Measurements from ENCODE around the gene SMARCB1.

SMARCB1 gene

DNA sequence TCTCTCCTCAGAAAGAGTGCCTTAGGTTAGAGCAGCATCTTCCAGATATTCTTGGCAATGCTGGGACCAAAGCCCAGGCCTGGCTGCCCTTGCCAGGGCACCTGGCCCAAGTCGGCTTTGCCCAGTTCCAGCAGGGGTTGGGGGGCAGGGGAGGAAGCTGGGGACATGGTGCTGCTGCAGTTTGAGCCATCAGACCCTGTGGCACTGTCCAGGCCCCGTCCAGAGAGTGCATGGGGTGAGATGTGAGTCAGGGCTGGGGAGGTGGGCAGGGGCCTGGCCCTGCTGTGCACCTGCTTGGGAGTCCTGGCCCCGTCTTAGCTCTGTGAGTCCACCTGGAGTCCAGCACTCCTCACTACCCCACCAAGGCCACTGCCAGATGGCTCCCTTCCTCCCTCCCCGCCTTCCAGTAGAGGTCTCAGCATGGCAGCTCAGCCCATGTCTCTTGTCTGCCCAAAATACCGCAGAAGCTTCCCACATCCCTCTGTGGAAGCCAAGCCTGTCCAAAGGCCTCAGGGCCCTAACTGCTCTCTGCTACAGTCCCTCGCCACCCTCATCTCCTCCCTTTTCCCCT is 35.4 kb downstream of the SMARCB1 start:
- TF ChIP-seq, protein P1, sequence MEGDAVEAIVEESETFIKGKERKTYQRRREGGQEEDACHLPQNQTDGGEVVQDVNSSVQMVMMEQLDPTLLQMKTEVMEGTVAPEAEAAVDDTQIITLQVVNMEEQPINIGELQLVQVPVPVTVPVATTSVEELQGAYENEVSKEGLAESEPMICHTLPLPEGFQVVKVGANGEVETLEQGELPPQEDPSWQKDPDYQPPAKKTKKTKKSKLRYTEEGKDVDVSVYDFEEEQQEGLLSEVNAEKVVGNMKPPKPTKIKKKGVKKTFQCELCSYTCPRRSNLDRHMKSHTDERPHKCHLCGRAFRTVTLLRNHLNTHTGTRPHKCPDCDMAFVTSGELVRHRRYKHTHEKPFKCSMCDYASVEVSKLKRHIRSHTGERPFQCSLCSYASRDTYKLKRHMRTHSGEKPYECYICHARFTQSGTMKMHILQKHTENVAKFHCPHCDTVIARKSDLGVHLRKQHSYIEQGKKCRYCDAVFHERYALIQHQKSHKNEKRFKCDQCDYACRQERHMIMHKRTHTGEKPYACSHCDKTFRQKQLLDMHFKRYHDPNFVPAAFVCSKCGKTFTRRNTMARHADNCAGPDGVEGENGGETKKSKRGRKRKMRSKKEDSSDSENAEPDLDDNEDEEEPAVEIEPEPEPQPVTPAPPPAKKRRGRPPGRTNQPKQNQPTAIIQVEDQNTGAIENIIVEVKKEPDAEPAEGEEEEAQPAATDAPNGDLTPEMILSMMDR (IDR thresholded peaks at IDR 0.05; ENCODE audit: low read depth, low read length) = no peak
- H3K4me3 ChIP-seq (ENCODE audit: low read depth, low read length) = no peak overlapping the region

DNA sequence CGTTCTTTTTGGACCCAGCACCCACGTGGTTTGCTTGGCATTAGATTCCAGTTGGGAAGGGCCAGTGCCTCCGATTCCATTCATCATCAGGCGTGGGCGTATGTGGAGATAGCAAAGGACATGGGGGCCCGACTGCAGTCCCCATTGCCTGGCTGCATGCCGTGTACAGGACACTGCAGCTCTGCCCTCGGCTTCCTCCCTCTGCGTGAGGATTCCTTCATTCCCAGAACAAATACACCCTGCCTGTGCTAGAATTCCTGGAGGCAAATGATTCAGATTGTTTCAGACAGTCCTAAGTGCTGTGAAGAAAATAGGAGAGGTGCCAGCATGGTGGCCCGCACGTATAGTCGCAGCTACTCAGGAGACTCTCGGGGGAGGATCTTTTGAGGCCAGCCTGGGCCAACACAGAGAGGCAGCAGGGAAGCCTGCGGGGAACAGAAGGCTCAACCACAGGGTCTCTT is 36.6 kb downstream of the SMARCB1 start:
- TF ChIP-seq, protein P1 (IDR thresholded peaks at IDR 0.05; ENCODE audit: low read depth, low read length) = no peak
- no peak overlapping the region for H3K4me3 ChIP-seq (ENCODE audit: low read depth, low read length)

DNA sequence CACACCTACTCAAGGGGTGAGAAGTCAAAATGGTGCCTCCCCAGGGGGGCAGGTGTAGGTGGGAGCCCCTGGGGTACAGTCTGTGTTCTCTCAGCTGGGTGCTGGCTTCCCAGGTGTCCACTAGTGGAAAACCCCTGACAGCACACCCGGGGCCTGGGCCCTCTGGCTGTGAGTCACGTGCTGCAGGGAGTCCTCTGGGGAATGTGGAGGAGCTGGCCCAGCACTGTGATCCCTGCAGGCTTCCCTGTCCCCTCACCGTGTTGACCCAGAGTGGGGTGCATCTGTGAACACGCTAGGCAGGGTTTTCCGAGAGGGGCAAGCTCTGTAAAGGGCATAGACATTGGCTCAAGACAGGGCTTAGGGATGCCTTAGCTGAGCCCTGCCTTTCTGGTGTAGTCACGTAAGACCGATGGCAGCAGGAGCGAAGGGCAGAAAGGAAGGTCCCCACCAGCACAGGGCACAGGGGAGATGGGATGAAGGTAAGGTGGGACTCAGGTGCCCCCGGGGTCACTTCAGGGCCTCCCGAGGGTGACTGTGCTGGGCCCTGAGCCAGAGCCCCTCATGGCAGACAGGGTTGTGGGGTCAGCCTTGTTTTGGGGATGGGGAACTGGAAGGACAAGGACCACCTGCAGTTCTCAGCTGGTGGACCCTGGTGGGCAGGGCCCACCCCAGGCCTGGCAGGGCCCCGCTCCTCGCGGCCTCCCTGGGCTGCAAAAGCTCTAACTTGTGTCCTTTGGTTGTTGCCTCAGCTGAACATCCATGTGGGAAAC is 37.9 kb downstream of the SMARCB1 start:
- H3K4me3 ChIP-seq (ENCODE audit: low read depth, low read length) = no peak overlapping the region
- TF ChIP-seq, protein P1 (IDR thresholded peaks at IDR 0.05; ENCODE audit: low read depth, low read length) = no peak

DNA sequence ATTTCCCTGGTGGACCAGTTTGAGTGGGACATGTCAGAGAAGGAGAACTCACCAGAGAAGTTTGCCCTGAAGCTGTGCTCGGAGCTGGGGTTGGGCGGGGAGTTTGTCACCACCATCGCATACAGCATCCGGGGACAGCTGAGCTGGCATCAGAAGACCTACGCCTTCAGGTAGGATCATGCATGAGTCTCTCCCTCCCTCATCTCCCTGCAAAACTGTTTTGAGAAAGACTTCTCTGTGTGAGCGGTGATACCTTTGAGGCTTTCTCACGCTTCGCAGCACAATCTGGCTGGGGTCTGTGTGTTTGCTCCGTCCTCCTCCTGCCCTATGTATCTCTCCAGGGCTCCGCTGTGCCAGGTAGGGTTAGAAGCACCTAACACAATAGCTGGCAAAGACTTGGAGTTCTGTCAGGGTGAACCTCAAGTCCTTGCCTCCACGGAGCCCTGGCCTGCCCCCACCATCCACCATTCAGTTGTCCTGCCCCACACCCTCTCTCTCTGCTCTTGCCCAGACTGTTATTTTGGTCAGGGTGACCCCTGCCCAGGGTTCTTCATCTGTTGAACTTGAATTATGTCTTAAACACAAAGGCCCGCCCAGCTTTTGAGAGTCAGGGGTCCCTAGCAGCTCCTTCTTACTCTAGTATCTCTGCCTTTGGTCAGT is 38.6 kb downstream of the SMARCB1 start:
- no peak overlapping the region for H3K4me3 ChIP-seq (ENCODE audit: low read depth, low read length)
- TF ChIP-seq, protein P1 (IDR thresholded peaks at IDR 0.05; ENCODE audit: low read depth, low read length) = no peak

DNA sequence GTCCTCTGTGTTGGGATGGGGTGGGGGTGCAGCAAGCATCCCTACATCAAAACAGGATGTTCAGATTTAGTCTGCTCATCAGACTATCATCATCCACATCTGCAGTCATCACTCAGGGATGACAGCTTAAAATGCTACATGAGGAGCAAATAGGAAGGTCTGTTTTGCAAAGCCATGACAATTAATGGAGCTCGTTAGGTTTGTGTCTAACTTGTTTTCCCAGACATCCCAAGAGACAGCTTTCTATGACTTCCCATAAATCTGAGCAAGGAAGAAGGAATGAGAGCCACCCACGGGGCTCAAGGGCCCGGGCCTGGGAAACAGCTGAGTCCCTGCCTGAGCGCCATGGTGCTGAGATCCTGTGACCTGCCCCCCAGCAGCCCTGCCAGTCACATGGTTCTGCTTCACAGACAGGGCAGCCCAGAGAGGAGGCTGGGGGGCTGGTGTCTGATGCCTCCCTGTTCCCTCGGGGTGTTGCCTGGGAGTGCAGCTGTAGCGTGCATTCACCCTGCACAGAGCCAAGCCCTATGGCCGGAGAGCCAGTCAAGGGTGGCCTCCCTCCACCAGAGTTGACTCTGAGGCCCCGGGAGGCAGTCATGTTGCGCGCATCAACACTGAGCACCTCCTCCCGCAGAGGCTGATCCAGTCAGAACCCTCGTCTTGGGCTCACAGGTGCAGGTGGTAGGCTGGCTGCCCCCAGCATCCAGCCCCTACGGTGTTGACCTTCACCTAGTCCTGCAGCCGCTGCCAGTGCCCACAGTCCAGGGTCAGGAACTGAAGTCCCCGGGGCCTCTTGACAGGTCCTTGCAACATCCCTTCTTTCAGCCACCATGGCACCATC is 40.0 kb downstream of the SMARCB1 start:
- H3K4me3 ChIP-seq (ENCODE audit: low read depth, low read length) = no peak overlapping the region
- TF ChIP-seq, protein P1 (IDR thresholded peaks at IDR 0.05; ENCODE audit: low read depth, low read length) = no peak

DNA sequence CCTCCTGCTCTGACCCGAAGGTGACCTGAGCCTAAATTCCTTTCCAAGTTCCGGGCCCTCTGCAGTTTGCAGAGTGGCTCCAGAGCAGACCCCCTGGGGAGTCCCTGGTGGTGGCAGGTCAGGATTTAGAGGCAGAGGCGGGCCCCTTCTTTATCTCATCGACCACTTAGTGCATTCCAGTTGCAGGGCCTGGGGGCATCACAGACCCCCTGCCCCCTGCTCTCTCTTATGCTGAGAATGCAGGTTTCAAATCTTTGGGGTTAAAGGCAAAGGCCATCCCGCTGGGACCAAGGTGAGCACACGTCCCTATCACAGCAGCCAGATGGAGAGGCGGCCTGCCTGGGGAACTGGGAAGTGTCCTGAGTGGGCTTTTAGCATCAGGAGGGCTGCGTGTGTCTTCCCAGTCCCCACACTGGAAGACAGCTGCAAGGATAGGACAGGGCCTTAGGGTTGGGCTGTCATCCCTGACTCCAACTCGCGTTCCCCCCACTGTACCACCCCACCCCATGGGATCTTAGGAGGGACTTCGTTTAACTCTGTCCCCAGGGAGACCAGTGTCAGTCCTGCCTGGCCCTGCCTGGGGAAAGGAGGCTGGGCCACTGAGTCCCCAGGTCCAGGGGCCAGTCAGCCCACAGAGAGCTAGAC is 40.7 kb downstream of the SMARCB1 start:
- TF ChIP-seq, protein P1 (IDR thresholded peaks at IDR 0.05; ENCODE audit: low read depth, low read length) = no peak
- H3K4me3 ChIP-seq (ENCODE audit: low read depth, low read length) = no peak overlapping the region

All from WI38 (cell line).